Activated CD8-positive, alpha-beta memory T cell treated with anti-CD3 and anti-CD28 coated beads for 4 hours (primary cell): ENCODE measurements around the gene CRLF1.
"Not testable (repeated sequence)": the region's sequence is repeated elsewhere in the genome, so short reads cannot be mapped to it uniquely, and the experiment has no call there.

Source experiments
- DNase-seq, 2 donors: peaks; one replicate each; pipeline ENCODE4 v3.0.0-alpha.2; 2020; ENCODE audit warnings: low read depth in 2 of 2

The CRLF1 gene

GRCh38 chr19:18592732-18593131 is 13.9 kb downstream of the CRLF1 start:
- DNase-seq: not testable (repeated sequence)

DNA sequence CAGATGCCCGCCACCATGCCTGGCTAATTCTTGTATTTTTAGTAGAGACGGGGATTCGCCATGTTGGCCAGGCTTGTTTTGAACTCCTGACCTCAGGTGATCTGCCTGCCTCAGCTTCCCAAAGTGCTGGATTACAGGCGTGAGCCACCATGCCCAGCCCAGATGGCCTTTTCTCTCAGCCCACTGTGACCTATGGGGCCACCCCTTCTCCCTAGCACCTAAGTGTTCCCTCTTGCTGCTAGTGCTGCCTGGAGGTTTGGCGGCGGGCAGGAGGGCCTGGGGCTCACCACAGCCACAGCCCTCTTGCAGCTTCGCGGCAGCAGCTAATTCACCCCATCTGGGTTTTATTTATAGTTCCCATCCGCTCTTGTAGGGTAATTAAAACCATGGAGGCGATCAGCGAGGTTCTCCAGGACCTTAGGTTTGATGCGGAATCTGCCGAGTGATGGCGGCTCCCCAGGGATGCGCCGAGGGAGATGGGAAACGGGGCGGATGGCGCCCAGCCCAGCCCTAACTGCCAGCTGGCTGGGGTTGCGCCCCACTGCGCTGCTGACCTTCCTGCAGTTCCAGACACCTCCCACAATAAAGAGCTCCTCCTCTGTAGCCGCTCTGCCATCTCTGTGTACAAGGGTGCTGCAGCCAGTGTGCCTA is 14.7 kb downstream of the CRLF1 start:
- DNase-seq: no peak

GRCh38 chr19:18590273-18591272 is 16.0 kb downstream of the CRLF1 start:
- no peak for DNase-seq

- peak; percentile 20 to 37 for DNase-seq
Observed at GRCh38 chr19:18589380-18590272, 17.0 kb downstream of the CRLF1 start.

DNA sequence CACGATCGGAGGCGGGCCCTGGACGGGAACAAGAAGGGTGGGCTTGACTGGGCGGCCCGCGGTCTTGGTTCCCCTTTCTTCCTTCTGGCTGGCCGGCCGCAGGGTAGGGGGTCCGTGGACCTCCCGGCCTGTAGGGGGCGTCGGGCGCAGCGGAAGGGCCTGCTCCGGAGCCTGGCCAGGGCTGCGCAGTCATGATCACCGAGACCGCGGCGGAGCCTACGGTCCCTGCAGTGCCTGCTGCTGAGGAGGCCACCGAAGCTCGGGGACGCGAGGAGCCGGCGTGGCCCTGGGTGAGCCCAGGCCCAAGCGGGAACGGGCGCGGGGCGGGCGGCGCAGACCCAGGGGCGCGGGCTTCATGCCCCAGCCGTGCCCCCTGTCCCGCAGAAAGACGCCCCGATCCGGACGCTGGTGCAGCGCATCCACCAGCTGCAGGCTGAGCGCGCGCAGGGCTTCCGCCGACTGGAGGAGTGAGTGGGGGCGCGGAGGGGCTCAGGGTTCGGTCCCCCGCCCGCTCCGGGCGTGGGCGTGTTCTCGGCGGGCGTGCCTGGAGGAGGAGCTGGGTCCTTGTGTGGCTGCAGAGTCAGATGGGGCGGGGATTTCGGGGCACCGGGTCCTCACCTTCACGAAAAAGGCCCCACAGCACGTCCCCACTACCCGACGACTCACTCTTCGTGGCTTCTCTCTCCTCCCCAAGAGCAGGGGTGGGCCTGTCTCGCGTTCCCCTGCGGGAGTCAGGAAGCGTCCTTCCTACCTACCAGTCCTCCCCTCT is 17.8 kb downstream of the CRLF1 start, which contains the start of gene REX1BD:
TSS of gene REX1BD (plus strand) at position 188 of the 769 bp plus-strand sequence. CDS start at position 192, 4 bp downstream.
- DNase-seq: peak; percentile 81 to 83

DNA sequence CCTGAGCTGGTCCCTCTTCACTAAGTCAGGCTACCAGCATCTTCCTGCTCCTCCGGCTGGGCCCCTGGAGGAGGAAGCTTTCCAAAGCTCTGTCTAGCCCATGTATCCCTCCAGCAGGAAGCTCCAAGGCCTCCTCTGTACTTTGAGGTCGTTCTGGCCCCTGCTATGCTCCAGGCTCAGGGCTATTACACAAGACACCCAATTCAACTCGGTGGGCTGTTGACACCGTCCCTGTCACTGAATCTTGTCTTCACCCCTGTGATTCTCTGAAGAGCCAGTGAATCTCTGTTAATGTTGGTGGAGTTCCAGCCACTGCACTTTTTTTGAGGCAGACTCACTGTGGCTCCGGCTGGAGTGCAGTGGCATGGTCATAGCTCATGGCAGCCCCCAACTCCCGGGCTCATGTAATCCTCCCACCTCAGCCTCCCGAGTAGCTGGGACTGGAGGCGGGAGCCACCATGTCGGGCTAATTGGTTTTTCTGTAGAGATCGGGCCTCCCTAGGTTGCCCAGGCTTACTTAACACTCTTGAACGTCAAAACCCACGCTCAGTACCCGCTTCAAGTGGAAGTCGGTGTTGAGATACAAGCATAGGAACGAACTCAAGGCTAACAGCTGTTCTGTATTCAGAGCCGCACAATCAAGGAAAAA is 18.5 kb downstream of the CRLF1 start:
- no peak for DNase-seq

- no peak for DNase-seq
Observed at GRCh38 chr19:18587561-18587960, 19.0 kb downstream of the CRLF1 start.

DNA sequence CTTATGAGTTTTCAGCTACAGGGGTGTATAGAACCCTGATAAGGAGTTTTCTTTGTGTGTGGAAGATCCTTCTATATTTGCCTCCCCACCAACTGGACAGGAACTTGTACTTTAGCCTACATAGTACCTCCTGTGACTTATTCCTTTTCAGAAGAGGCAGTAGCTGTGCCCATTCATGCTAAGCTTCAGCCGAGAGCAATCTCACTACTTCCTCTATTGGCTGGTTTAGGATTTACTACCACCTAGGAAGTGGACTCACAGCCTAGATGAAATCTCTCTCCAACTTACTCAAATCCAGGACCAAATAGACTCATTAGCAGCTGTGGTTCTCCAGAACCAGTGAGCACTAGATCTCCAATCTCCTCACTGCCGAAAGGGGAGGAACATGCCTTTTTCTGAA is 20.3 kb downstream of the CRLF1 start:
- DNase-seq: no peak

GRCh38 chr19:18580311-18580710 is 26.3 kb downstream of the CRLF1 start:
- DNase-seq: no peak

GRCh38 chr19:18577365-18577914 is 29.2 kb downstream of the CRLF1 start:
- no peak for DNase-seq

GRCh38 chr19:18576383-18576782 is 30.2 kb downstream of the CRLF1 start:
- no peak for DNase-seq

- DNase-seq: no peak
Observed at GRCh38 chr19:18574691-18575291, 31.8 kb downstream of the CRLF1 start.

DNA sequence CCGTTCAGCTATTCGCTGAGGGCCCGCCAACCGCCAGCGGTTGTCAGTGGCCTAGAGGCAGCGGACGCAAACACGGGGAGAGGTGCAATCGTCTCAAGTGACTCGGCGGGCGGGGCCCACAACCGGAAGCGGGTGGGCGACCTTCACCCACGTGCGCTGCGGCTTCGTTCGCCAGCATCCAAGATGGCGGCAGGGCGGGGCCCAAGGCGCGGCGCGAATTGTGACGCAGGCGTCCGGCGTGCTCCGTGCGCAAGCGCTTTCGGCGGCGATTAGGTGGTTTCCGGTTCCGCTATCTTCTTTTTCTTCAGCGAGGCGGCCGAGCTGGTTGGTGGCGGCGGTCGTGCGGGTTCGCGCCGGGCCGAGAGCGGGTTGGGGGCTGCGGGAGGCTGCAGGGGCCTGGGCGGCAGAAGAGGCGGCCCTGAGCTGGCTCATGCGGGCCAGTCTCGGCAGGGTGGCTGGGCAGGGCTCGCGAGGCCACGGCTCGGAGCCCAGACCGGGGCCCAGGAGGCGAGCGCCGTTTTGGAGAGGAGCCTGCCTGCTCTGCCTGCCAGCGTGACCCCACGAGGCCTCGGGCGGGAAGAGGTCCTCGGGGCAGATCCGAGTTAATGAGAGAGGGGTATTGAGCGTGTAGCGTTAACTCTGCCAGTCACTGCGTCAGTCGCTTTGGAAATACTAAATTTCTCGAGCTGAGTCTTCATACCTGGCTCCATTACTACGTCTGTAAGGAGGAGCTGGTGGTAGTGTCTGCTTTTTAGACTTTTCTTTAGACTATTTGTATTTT is 34.8 kb downstream of the CRLF1 start, which contains the start of gene UBA52:
TSS of gene UBA52 (plus strand) at position 294 of the 781 bp plus-strand sequence. CDS start 1,444 bp downstream, outside the sequence.
- DNase-seq: peak; percentile 98

DNA sequence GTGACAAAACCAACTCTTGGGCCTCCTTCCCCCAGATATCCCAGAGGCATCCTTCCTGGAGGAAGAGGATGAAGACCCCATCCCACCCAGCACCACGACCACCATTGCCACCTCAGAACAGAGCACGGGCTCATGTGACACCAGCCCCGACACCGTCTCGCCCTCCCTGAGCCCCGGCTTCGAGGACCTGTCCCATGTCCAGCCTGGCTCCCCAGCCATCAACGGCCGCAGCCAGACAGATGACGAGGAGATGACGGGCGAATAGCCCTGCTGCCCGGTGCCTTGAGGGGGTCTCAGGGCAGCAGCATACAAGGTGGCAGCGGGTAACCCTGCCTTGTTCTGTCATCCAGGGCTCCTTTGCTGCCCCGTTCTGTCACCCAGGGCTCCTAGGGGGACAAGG is 38.2 kb downstream of the CRLF1 start:
- DNase-seq: no peak

GRCh38 chr19:18566953-18567352 is 39.6 kb downstream of the CRLF1 start:
- no peak for DNase-seq

GRCh38 chr19:18562086-18562485 is 44.5 kb downstream of the CRLF1 start:
- DNase-seq: no peak

DNA sequence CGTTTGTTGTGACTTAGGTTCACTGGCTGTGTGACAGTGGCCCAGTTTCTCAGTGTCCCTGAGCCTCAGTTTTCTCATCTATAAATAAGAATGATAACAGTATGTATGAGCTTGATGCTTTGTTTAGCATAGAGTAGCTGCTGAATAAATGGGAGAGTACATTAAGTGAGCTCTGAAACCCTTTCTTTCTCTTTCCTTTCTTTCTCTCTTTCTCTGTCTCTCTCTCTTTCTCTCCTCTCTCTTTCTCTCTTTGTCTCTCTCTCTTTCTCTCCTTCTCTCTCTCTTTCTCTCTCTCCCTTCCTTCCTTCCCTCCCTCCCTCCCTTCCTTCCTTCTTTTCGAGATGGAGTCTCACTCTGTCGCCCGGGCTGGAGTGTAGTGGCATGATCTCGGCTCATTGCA is 46.9 kb downstream of the CRLF1 start:
- DNase-seq: no peak

DNA sequence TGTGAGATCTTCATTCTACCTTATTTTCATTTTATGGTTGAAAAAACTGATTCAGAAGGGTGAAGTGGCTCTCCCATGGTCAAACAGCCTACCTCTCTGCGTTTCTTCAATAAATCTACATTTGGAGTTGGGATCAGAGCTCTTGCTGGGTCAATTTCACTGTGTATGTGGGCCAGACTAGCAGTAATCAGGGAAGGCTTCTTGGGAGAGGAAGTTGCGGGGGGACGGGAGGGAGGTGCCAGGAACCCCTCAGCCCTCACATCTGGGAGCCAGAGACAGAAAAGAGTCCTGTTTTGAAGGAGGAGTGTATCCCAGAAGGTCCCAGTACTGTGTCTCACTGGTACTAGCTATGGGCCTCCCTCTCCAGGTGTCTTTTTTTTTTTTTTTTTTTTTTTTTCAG is 48.0 kb downstream of the CRLF1 start:
- DNase-seq: no peak

- DNase-seq: no peak
Observed at GRCh38 chr19:18558202-18558555, 48.4 kb downstream of the CRLF1 start.
